ENCODE measurements around the gene ZDHHC18.

The ZDHHC18 gene

GRCh38 chr1:26900815-26901511 is 74.5 kb downstream of the ZDHHC18 start:
- H2AFZ ChIP-seq: peak overlapping the region; percentile 91
- TF ChIP-seq, protein P1, sequence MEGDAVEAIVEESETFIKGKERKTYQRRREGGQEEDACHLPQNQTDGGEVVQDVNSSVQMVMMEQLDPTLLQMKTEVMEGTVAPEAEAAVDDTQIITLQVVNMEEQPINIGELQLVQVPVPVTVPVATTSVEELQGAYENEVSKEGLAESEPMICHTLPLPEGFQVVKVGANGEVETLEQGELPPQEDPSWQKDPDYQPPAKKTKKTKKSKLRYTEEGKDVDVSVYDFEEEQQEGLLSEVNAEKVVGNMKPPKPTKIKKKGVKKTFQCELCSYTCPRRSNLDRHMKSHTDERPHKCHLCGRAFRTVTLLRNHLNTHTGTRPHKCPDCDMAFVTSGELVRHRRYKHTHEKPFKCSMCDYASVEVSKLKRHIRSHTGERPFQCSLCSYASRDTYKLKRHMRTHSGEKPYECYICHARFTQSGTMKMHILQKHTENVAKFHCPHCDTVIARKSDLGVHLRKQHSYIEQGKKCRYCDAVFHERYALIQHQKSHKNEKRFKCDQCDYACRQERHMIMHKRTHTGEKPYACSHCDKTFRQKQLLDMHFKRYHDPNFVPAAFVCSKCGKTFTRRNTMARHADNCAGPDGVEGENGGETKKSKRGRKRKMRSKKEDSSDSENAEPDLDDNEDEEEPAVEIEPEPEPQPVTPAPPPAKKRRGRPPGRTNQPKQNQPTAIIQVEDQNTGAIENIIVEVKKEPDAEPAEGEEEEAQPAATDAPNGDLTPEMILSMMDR (IDR thresholded peaks at IDR 0.05): no peak
- peak overlapping the region; percentile 78 for H3K27ac ChIP-seq
- no peak overlapping the region for H3K9ac ChIP-seq
- no peaks in the 10 kb centered on the region for H3K9me3 ChIP-seq (ENCODE audit: control insufficient read depth, low read length)
- H3K4me3 ChIP-seq (ENCODE audit: low read depth, low read length): peak overlapping the region; percentile 78
- no peaks in the 10 kb centered on the region for H3K36me3 ChIP-seq (ENCODE audit: control insufficient read depth, insufficient read depth, low read length)
- H3K79me2 ChIP-seq: peaks cover 6% of the 10 kb centered on the region
- peaks cover 4% of the 10 kb centered on the region for H3K4me1 ChIP-seq
- H3K4me2 ChIP-seq (ENCODE audit: low read length): peak overlapping the region; percentile 76
- H3K27me3 ChIP-seq (ENCODE audit: control insufficient read depth, insufficient read depth, low read length): no peaks in the 10 kb centered on the region
